Erythroblast (primary cell): Measurements from ENCODE around the gene PKP4.

ENCODE experiments used
- GATA1 ChIP-seq: IDR thresholded peaks from 2 replicates; pipeline ENCODE4 v1.6.1; 2011; ENCODE audit warnings: low read depth, mild to moderate bottlenecking, control low read depth, low read length, moderate library complexity
- POLR2A ChIP-seq: IDR thresholded peaks from 2 replicates; pipeline ENCODE4 v1.6.1; 2011; ENCODE audit warnings: mild to moderate bottlenecking, low read length

DNA sequence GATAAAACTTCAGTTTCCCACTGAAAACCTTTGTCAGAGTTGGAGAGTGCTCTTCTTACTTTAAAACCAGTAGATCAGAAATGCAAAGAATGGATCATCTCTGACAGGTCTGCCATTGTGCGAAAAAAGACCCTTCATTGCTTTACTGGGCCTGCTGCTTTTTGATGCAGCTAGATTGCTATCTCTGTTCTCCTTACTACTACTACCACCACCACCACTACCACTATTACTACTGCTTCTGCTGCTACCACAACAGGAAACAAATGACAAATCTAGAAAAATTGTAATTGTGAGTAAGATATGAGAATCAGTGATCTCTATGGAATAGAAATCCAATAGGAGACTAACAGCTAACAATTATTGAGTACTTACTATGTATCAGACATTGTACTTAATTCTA is 85.8 kb downstream of the PKP4 start:
- no peak for TF ChIP-seq POLR2A
- TF ChIP-seq GATA1 = no peak
